HG03575 (cell line): ENCODE results near the gene APLF.
"Not testable (repeated sequence)": the region's sequence is repeated elsewhere in the genome, so short reads cannot be mapped to it uniquely, and the experiment has no call there.

ENCODE experiments used
- ATAC-seq: cut with Tn5 transposase; IDR thresholded peaks from one replicate; pipeline ENCODE4 v1.9.1; 2021; ENCODE audit not compliant: unreplicated experiment, insufficient number of reproducible peaks, low FRiP score; ENCODE audit errors: extremely low read depth

Gene APLF

DNA sequence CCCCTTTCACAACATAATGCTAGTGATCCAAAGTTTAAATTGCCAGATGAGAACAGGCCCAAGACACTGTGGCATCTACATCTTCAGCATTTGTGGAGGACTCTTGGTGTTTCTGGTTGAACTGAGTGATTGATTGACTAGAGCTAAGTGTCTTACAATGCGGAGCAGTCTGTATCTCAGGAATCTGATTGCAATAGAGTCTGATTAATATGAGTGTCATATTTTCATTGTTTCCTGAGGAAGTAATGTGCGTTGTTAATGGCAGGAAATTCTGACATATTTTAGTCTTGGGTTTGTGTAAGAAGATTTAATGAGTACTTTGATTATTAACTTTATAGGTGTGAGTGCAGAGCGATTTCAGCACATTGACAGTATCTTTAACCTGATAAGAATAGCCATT lies 94.0 kb downstream of the APLF start:
- ATAC-seq, result no peak

DNA sequence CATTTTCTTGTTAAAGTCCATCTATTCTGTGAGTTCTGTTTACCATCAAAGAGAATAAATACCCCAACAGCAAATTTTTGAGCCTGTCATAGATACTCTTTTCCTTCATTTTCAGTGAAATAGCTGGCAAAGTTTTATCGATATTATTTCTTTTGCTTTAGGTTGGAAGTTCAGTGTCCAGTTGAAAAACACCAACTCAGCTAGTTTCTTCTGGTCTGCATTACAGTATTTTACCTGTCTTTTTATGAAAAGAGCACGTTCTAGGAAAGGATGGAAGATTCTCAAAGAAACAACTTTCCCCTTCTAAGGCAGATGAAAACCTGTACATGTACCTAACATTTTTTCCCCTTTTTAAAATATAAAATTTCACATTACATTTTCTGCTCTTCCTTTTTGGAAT lies 95.5 kb downstream of the APLF start:
- no peak for ATAC-seq

DNA sequence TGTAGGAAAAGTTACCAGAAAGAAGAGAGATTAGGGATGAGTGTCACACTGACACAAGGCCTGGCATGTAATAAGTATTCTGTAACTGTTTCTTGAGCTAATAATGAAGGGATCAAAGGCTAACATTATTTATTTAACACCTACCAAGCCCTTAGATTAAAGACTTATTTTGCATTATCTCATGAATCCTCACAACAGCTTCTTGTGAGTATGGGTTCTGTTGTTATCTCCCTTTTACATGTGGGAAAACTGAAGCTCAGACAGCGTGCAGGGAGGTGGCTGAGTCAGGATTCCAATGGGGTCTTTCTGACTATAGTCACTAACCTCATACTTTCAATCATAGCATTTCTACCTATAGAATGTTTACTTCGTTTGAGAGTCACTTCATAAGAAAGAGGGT lies 97.0 kb downstream of the APLF start:
- ATAC-seq, result no peak

DNA sequence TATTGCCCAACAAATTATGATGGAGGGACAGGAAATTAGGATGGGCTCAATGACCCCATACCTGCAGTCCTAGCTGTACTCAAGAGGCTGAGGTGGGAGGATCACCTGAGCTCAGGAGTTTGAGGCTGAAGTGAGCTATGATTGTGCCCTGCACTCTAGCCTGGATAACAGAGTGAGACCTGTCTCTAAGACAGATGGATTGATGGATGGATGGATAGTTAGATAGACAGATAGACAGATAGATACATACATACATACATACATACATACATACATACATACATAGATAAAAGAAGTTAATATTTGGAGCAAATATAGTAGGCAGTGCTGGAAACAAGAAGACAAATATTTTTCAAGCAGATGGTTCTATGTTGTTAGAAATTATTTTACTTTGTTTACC lies 97.9 kb downstream of the APLF start:
- ATAC-seq, result no peak

DNA sequence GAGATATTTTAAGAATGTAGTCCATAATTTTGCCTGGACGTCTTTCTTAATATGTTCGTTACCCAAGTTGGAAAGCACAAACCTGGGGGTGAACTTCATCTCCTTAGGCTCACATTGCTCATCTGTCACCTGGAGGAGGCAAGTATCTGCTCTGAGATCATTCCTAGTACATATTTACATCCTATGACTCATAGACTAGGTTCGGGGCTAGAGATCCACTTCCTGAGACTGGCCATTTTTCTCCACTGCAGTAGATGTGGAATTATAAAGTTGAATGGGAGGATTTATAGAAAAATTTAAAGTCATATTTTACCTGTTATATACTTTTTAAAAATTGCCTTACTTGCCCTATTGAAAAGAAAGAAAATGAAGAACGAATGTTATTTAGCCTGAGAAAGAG lies 98.5 kb downstream of the APLF start:
- no peak for ATAC-seq

DNA sequence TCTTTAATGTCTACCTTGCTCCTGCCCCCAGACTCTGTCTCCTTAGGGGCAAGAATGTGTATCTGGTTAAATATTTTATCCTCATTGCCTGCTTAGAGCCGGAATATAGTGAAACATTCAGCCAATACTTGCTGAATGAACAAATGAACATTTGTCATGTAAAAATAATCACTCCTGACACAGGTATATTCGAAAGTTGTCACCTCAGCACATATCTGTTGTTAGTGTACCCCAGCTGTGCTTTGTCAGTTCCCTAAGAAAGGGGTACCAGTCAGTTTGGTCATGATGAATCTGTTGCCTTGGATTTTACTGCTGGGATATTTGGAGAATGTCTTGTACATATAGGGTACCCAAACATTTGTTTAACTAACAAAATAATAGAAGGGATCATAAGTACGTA lies 99.0 kb downstream of the APLF start:
- no peak for ATAC-seq

DNA sequence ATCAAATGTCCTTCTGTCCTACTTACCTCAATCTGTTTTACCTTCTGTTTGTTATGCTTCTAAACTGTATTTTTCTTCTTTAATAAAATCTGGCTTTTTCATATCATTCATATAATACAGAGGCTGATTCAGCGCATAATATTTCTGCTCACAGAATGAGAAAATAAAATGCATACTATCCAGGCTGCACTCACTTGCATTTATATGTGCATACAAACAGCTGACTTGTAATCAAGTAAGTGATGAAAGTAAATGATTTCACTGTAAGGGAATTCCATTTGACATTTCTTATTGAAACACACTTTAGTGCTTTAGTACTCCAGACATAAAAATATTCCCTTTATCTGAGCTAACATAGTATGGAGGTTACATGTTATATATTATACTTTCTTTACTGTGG lies 100.7 kb downstream of the APLF start:
- ATAC-seq, result no peak

DNA sequence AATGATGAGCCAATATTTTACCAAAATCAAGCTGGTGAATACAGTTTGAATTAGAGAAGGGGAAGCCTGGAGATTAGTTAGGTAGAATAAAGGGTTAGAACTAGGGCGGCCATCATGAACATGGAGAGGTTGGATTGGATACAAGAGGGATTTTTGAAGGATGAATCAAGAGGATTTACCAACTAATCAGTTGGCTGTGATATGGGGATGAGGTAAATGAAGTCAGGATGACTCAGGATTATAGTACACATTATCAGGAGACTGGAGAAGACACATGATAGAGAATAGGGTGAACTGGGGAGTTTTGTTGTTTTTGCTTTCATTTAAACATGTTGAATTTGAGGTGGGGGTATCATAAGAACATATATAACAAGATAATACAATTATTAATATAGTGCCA lies 102.2 kb downstream of the APLF start:
- ATAC-seq, result no peak

DNA sequence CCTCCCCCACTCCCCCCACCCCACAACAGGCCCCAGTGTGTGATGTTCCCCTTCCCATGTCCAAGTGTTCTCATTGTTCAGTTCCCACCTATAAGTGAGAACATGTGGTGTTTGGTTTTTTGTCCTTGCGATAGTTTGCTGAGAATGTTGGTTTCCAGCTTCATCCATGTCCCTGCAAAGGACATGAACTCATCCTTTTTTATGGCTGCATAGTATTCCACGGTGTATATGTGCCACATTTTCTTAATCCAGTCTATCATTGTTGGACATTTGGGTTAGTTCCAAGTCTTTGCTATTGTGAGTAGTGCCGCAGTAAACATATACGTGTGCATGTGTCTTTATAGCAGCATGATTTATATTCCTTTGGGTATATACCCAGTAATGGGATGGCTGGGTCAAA lies 103.0 kb downstream of the APLF start:
- ATAC-seq, result not testable (repeated sequence)

DNA sequence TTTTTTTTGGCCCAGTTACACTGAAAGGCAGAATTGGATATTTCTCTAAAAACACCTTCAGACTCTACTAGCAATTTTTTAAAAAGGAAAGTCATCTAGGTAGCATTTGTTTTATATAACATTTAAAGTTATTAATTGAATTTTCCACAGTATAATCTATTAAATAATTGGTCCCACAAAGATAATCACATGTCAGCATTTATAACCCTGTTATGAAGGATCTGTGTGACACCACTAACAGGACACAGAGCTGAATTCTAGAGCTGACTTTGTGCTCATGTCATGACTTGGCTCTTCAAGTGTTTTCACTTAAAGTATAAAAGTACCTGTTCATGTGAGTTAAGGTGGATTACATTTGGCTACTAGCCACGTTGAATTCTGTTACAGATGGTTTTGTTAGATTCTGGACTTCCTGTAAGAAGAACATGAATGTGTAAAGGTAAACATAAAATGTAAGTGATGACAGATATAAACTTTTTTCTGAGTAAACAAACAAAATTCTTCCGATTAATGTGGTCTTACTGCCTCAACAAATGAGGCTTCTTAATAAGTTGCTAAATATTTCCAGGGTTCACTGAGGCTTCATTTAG lies 106.9 kb downstream of the APLF start:
- no peak for ATAC-seq

DNA sequence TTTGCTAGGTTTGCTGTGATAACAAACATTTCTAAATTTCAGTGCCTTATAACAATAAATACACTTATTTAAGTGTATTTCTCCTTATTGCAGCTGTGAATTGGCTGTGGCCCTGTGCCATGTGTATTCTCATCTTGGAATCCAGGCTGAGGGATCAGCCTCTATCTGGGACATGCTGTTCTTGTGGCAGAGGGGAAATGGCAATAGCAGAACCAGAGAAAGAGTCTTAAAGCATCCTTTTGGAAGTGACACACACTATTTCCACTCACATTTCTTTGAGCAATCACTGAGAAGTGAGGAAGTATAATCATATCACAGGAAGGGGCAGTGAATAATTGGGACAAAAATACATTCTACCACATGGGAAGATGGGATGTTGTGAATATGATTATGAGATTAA lies 109.8 kb downstream of the APLF start:
- no peak for ATAC-seq

DNA sequence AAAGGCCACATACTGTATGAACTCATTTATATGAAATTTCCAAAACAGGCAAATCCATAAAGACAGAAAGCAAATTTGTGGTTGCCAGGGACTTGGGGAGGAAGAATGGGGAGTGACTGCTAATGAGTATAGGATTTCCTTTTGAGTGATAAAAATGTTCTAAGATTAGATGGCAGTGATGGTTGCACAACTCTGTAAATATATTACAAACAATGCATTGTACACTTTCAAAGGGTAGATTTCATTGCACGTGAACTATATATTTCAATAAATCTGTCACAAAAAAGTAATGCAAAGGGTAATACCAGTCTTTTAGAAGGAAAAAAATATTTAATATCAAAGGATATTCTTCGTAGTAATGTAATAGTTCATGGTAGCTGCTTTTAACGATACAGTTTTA lies 112.3 kb downstream of the APLF start:
- ATAC-seq, result no peak

DNA sequence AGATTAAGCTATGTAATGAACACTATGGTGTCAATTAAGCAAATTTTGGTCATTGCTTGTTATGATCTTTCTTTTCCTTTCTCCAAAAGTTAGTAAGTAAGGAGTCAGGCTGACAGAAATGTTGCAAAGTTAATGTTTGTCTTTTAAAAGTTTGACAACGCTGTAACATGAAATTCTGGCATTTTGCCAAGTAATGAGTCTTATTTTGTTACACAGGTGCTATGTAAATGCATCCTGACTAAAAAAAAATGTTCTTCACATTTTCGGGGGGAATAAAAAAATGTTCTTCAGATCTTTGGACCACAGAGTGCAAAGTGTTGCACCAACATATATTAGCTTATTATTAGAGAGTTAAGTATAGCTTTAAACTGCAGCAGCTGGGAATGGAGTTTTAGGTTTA lies 121.2 kb downstream of the APLF start:
- ATAC-seq, result no peak

DNA sequence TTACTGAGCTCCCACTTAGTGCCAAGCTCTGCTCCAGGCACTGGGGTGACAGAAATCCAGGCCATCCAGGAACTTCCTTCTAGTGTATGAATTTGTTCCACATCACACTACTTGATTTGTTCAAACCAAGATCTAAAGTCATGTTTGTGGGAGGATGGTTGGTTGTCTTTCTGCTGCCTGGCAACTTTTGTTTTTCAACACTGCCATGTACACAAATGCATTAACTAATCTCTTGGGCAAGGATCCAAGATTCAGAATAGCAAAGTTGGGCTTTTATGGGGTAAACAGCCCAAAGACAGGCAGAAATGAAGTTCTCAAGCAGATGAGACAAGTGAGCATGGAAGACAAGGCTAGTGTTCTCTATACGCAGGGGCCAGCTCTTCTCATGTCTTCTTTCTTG lies 122.6 kb downstream of the APLF start:
- no peak for ATAC-seq

DNA sequence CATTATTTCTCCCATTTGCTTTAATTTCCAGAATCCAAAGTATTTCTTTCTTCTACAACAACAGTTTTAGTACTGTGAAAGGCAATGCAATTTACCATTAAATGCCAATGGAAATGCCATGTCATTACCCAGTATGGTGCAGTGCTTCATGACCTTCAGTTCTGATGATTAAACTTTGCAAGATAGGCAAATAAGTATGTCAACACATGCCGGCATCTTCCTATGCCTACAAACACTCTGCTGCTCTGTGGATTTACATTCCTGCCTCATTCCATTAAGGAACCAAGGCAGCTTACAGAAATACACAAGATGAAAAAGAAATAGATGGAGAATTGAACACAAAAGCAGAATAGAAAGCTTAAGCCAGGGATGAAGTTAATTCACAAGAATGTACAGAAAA lies 123.3 kb downstream of the APLF start:
- no peak for ATAC-seq

DNA sequence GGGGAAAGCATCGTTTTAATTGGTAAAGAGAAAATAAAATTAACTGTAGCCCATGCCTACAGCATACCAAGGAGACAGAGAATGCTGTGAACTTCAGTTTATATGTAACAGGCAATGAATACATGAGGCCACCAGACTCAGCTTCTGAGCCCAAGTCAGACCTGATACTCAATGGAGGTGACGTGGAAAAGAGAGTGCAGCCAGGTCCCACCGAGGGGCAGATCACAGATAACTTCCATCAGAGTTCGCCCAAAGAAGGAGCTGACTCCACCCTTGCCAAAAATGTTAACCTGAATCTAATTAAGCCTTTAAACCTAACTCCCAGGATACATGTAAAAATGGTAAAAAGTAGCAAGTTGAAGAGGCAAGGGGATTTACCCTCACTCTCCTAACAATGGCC lies 123.8 kb downstream of the APLF start:
- no peak for ATAC-seq

DNA sequence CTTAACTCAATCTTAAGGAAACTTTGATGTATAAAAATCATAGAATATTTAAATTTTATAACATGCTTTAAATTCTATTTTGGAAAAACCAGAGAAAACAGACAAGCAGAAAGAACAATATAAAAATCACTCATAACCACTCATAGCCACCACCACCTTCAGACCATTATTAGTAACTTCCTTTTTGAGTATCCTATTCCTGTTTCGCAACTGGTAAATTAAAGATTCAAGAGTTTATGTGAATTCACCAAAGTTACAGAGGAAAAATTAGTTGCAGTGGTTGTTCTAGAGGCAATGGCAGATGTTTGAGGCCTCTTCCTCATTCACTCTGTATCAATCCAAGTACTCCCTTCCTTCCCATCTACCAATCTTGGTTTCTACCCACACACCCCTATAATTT lies 126.7 kb downstream of the APLF start:
- ATAC-seq, result no peak

DNA sequence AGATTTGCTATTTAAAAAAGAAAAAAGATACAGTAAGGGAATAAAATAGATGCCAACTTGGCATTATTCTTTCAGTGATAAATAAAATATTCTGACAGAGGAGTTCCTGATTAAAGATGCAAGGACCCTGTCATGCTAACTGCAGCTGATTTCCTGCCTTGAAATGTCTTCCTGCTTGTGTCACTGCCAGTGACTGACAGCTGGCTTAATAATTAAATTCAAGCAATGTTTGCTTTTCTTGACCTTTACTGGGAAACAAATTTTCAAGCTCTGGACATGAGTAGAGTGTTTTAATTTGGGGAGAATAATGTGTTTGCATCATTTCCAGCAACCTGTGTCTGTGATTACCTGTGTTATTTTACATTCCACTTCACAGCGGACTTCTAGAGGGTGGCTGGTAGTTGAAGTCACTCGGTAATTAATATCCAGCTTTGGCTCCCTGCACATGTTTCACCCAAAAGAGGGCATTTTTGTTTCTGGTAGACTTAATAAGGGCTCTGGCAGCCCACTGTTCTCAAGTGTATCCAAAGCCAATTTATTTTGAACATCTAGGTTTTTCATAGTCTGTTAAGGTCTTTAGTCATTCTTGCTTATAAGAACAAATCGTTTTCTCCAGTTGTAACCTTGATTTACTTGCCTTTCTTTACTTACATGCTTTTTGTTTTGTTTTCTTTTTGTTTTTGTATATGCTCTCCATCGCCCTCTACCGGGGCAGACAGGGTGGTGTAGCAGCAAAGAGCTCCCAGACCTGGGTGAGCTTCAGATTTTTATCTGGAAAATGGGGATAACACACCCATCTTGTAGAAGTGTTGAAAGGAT lies 127.5 kb downstream of the APLF start:
- ATAC-seq, result no peak

DNA sequence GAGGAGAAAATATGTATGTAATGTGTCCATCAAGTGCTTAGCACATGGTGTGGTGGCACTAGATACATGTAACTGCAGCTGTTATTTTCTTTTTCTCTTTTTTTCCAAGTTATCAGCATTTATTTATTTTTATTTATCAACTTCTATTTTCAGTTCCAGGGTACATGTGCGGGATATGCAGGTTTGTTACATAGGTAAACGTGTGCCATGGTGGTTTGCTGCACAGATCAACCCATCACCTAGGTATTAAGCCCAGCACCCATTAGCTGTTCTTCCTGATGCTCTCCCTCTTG lies 128.1 kb downstream of the APLF start:
- ATAC-seq, result not testable (repeated sequence)

DNA sequence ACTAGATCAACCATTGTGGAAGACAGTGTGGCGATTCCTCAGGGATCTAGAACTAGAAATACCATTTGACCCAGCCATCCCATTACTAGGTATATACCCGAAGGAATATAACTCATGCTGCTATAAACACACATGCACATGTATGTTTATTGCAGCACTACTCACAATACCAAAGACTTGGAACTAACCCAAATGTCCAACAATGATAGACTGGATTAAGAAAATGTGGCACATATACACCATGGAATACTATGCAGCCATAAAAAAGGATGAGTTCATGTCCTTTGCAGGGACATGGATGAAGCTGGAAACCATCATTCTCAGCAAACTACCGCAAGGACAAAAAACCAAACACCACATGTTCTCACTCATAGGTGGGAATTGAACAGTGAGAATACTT lies 133.1 kb downstream of the APLF start:
- not testable (repeated sequence) for ATAC-seq

DNA sequence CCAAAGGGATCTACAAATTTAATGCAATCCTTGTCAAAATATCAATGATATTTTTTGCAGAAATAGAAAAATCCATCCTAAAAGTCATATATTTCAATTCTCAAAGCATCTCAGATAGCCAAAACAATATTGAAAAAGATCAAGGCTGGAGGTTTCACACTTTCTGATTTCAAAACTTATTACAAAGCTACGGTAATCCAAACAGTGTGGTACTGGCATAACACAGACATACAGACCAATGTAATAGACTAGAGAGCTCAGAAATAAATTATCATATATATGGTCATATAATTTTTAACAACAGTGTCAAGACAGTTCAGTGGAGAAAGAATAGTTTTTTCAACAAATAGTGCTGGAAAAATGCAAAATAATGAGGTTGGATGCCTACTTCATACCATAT lies 135.7 kb downstream of the APLF start:
- ATAC-seq, result no peak
